Cardiac fibroblast (primary cell): ENCODE measurements around the gene RAP1A.
A peak's percentile ranks its signal among the peaks of the same experiment; 100 is the strongest.

Experiments
- DNase-seq, 2 donors: peaks; one replicate each; pipeline versions ENCODE4 v3.0.0 to v3.0.0-alpha.2; 2010; ENCODE audit warnings: low read depth in 2 of 2
- H3K4me3 ChIP-seq, 2 donors: replicated peaks in 1 of 2; 1 replicate in 1 of 2; 2 replicates in 1 of 2; pipeline ENCODE4 v1.5.1; 2011; ENCODE audit warnings: low read depth in 2 of 2, low read length in 2 of 2, mild to moderate bottlenecking in 2 of 2, moderate library complexity in 1 of 2
- CTCF ChIP-seq: IDR thresholded peaks from one replicate; pipeline ENCODE4 v1.5.1; 2011; ENCODE audit warnings: low read depth, mild to moderate bottlenecking, low read length, inconsistent platforms

Gene RAP1A

GRCh38 chr1:111597426-111597825 is 22.2 kb upstream of the RAP1A start:
- peak in 1 of 2 donors; percentile 32 for DNase-seq
- no peak for TF ChIP-seq CTCF
- no peak overlapping the region for H3K4me3 ChIP-seq

GRCh38 chr1:111598544-111598943 is 21.0 kb upstream of the RAP1A start:
- no peak overlapping the region for H3K4me3 ChIP-seq
- DNase-seq, result no peak
- TF ChIP-seq CTCF, result no peak

- H3K4me3 ChIP-seq, result no peak overlapping the region
- DNase-seq, result no peak
- no peak for TF ChIP-seq CTCF
Measured at GRCh38 chr1:111599781-111600693, 19.6 kb upstream of the RAP1A start.

GRCh38 chr1:111600886-111601386 is 18.7 kb upstream of the RAP1A start:
- H3K4me3 ChIP-seq, result no peak overlapping the region
- no peak for DNase-seq
- no peak for TF ChIP-seq CTCF

GRCh38 chr1:111602302-111602701 is 17.3 kb upstream of the RAP1A start:
- no peak overlapping the region for H3K4me3 ChIP-seq
- TF ChIP-seq CTCF, result no peak
- no peak for DNase-seq

- no peak for TF ChIP-seq CTCF
- no peak overlapping the region for H3K4me3 ChIP-seq
- no peak for DNase-seq
Measured at GRCh38 chr1:111602974-111603373, 16.6 kb upstream of the RAP1A start.

- no peak for TF ChIP-seq CTCF
- no peak overlapping the region for H3K4me3 ChIP-seq
- DNase-seq, result no peak
Measured at GRCh38 chr1:111603979-111604378, 15.6 kb upstream of the RAP1A start.
